AG04449 (cell line): ENCODE data around the gene ZDBF2.

Source experiments
- CTCF ChIA-PET: fragments of 350-600 bp; formaldehyde crosslinking; extraction: SDS; loops from one replicate; lab custom pipeline; 2021; ENCODE audit warnings: antibody characterized with exemption; lab: Yijun Ruan, JAX
- POLR2A ChIA-PET: fragments of 400-600, 350-600 bp; formaldehyde crosslinking; extraction: SDS; loops from one replicate; lab custom pipeline; 2020; ENCODE audit warnings: antibody characterized with exemption, inconsistent platforms; lab: Yijun Ruan, JAX
- DNase-seq: peaks from one replicate; pipeline ENCODE4 v3.0.0-alpha.2; 2010; ENCODE audit warnings: low read depth, low spot score
- H3K4me3 ChIP-seq: 2 replicates; pipeline ENCODE4 v1.5.1; 2011; ENCODE audit warnings: low read depth, mild to moderate bottlenecking, control low read depth, low read length
- TF ChIP-seq, protein P1 (sequence below): IDR thresholded peaks from one replicate; pipeline ENCODE4 v1.5.1; 2011; ENCODE audit warnings: mild to moderate bottlenecking, moderate library complexity, low read length, control low read depth, inconsistent platforms; ENCODE audit not compliant: insufficient read depth; ENCODE audit errors: missing control alignments

The ZDBF2 gene

DNA sequence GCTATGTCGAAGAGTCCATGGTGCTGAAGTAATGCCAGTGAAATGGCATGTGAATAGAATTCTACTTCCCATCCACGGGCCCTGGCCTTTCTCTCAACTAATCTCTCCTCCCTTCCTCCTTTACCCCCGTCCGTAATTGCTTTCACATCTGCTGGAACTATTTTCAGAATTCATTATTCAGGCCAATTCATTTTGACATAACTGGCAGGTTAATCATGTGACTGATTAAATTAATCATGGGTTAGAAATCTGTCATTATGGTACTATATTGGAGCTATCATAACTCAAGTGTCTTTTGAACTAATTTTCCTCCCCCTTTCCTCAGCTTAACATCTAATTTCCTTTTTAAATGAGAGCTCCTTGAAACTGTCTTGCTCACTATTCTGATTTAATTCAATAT lies 66.9 kb downstream of the ZDBF2 start:
- ChIA-PET CTCF (no interaction called here), POLR2A (no interaction called here)
- no peak for DNase-seq
- no peak overlapping the region for H3K4me3 ChIP-seq
- TF ChIP-seq, protein P1, sequence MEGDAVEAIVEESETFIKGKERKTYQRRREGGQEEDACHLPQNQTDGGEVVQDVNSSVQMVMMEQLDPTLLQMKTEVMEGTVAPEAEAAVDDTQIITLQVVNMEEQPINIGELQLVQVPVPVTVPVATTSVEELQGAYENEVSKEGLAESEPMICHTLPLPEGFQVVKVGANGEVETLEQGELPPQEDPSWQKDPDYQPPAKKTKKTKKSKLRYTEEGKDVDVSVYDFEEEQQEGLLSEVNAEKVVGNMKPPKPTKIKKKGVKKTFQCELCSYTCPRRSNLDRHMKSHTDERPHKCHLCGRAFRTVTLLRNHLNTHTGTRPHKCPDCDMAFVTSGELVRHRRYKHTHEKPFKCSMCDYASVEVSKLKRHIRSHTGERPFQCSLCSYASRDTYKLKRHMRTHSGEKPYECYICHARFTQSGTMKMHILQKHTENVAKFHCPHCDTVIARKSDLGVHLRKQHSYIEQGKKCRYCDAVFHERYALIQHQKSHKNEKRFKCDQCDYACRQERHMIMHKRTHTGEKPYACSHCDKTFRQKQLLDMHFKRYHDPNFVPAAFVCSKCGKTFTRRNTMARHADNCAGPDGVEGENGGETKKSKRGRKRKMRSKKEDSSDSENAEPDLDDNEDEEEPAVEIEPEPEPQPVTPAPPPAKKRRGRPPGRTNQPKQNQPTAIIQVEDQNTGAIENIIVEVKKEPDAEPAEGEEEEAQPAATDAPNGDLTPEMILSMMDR = no peak

DNA sequence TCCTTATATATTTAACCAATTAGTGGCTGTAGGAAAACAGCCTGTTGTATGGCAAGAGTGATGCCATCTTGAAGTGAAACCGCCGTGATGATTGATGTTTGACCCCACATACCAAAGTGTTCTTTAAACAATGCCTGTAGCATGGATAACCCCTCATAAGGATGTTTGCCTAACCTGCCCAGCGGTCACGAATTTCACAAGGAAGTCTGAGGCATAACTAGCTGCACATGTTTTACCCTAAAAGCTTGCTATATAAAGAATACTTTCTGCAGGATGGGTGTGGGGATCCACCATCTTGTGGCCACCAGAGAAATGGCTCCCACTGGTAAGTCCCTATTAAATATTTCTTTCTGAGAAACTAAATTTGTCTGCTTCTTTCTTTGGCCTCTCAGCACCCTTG lies 68.7 kb downstream of the ZDBF2 start:
- no peak overlapping the region for H3K4me3 ChIP-seq
- no peak for DNase-seq
- TF ChIP-seq, protein P1 = no peak
- CTCF ChIA-PET = no interaction called here
- POLR2A ChIA-PET = no interaction called here

DNA sequence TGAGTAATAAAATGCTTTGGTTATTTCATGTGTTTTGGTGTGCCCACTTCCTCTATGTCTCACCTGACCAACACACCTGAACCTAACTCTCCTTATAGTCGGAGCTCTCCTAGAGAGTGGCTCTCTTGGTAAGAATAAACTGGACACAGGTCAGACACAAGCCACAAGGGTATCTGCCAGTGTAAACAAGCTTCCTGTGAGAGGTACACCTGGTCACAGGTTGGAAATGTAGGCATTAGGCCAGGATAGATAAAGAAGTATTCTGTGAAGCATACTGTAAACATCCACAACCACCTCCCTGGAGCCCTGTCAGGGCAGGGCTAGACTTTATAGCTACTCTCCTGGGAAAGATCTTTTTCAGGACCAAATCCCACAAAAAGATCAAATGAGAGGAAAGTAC lies 69.4 kb downstream of the ZDBF2 start:
- no peak for DNase-seq
- no peak overlapping the region for H3K4me3 ChIP-seq
- CTCF ChIA-PET = no interaction called here
- POLR2A ChIA-PET = no interaction called here
- TF ChIP-seq, protein P1 = no peak

DNA sequence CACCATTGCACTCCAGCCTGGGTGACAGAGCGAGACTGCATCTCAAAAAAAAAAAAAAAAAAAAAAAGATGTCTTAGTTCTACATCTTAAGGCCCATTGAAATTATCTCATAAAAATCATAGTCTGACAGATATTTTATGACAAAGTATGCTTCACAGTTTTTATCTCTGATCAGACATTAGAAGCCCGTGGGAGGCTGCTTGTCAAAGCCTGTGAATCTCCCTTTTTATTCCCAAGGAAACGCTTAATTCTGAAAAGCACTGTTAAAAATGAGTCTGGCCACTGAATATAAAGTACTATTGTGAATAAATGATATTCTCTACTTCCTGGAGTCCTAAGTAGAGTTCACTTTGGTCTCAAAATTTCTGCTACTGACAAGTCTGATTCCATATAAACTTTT lies 71.1 kb downstream of the ZDBF2 start:
- TF ChIP-seq, protein P1 = no peak
- CTCF ChIA-PET = no interaction called here
- DNase-seq = no peak
- POLR2A ChIA-PET = no interaction called here
- H3K4me3 ChIP-seq = no peak overlapping the region

DNA sequence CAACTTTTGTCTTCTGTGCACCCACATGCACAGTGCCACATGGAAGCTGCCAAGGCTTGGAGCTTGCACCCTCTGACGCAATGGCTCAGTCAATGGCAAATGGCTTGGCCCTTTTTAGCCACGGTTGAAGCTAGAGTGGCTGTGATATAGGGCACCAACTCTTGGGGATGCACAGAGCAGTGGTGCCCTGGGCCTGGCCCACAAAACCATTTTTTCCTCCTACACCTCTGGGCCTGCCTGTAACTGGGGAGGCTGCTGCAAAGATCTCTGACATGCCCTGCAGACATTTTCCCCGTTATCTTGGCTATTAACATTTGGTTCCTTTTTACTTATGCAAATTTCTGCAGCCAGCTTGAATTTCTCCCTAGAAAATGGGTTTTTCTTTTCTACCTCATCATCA lies 74.9 kb downstream of the ZDBF2 start:
- ChIA-PET CTCF (no interaction called here), POLR2A (no interaction called here)
- TF ChIP-seq, protein P1 = no peak
- no peak for DNase-seq
- H3K4me3 ChIP-seq = no peak overlapping the region

DNA sequence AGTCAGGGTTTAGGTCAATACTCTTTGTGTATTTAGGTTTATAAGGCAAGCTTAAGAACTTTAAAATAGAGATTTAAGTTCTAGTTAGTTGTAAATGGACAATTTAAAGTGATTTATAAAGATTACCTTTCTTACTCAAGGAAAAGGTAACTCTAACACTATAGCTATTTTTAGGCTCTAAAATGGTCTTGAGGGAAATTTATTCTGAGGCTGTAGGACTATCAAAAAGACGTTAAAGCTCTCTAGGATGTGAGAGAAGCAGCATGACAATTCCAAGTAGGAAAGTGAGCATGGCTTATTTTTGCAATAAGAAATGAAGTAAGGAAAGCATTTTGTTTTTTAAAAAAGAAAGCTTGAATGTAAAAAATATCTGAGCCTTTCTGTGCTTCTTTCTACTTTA lies 78.1 kb downstream of the ZDBF2 start:
- no peak for DNase-seq
- CTCF ChIA-PET = no interaction called here
- POLR2A ChIA-PET = no interaction called here
- no peak overlapping the region for H3K4me3 ChIP-seq
- TF ChIP-seq, protein P1 = no peak
